Smooth muscle cell (in vitro differentiated cells): ENCODE data around the gene CHRNB2. TPM values are rescaled to one million over a fixed set of nuclear protein-coding genes. Genes with fewer than 3 reads are reported as not detected.
"Not testable (repeated sequence)": the region's sequence is repeated elsewhere in the genome, so short reads cannot be mapped to it uniquely, and the experiment has no call there.

Experiments
- DNase-seq: peaks from one replicate; lab custom pipeline; 2025; ENCODE audit not compliant: unreplicated experiment; lab: John Stamatoyannopoulos, UW
- H2AFZ ChIP-seq: fragments of 200-600 bp; sonication (generic); 2 replicates; pipeline ENCODE4 v1.6.0; 2016; ENCODE audit warnings: antibody characterized with exemption, low read depth, mild to moderate bottlenecking
- H3F3A ChIP-seq: fragments of 200-600 bp; sonication (generic); 2 replicates; pipeline ENCODE4 v1.6.0; 2017; ENCODE audit warnings: antibody characterized with exemption, low read depth
- H3K27ac ChIP-seq: fragments of 200-600 bp; sonication (generic); 2 replicates; pipeline ENCODE4 v1.5.1; 2016; ENCODE audit warnings: low read depth, mild to moderate bottlenecking
- H3K27me3 ChIP-seq: fragments of 200-600 bp; sonication (generic); 2 replicates; pipeline ENCODE4 v1.6.1; 2016; ENCODE audit warnings: low read depth, mild to moderate bottlenecking
- H3K36me3 ChIP-seq: fragments of 200-600 bp; sonication (generic); 2 replicates; pipeline ENCODE4 v1.5.1; 2016; ENCODE audit warnings: low read depth
- H3K4me1 ChIP-seq: fragments of 200-600 bp; sonication (generic); 2 replicates; pipeline ENCODE4 v1.5.1; 2016; ENCODE audit warnings: low read depth
- H3K4me2 ChIP-seq: fragments of 200-600 bp; sonication (generic); 2 replicates; pipeline ENCODE4 v1.6.0; 2016; ENCODE audit warnings: mild to moderate bottlenecking
- H3K4me3 ChIP-seq: fragments of 200-600 bp; sonication (generic); 2 replicates; pipeline ENCODE4 v1.5.1; 2016; ENCODE audit warnings: mild to moderate bottlenecking
- H3K79me2 ChIP-seq: fragments of 200-600 bp; sonication (generic); 2 replicates; pipeline ENCODE4 v1.6.0; 2016; ENCODE audit warnings: low read depth, mild to moderate bottlenecking
- H3K9ac ChIP-seq: fragments of 200-600 bp; sonication (generic); 2 replicates; pipeline ENCODE4 v1.6.0; 2016; ENCODE audit warnings: low read depth
- H3K9me3 ChIP-seq: fragments of 200-600 bp; sonication (generic); replicated peaks from 2 replicates; pipeline ENCODE4 v1.5.1; 2016; ENCODE audit warnings: low read depth
- H4K20me1 ChIP-seq: fragments of 200-600 bp; sonication (generic); 2 replicates; pipeline ENCODE4 v1.6.0; 2016; ENCODE audit warnings: low read depth
- CTCF ChIP-seq: fragments of 200-600 bp; sonication (generic); IDR thresholded peaks from 2 replicates; pipeline ENCODE4 v1.5.1; 2017; ENCODE audit warnings: borderline replicate concordance, mild to moderate bottlenecking, antibody characterized with exemption; ENCODE audit not compliant: insufficient read depth, poor library complexity, severe bottlenecking
- WGBS: methylation state at CpG from one replicate; pipeline ENCODE4 v1.1.7; 2016; ENCODE audit warnings: low lambda C conversion rate; 5-methylcytosine and 5-hydroxymethylcytosine counted together
- polyA plus RNA-seq: library from polyadenylated mRNA; unstranded; fragments of >200 nt; fragmentation: Nextera tagmentation; extraction: Ambion mirVana; gene quantifications from 2 replicates; pipeline ENCODE4 v1.2.1, GENCODE V29; 2016
- total RNA-seq: library from RNA; depleted of rRNA; stranded (reverse); fragments of >200 nt; gene quantifications from 2 replicates; pipeline ENCODE4 v1.2.3, GENCODE V29; 2014

Gene CHRNB2
- total and polyA plus RNA-seq, 2 experiments from 2014 or later = not detected

GRCh38 chr1:154524881-154525280, 42.7 kb upstream of the CHRNB2 start:
- Histone ChIP-seq H3K36me3 (no peaks in the 10 kb centered on the region), H4K20me1 (no peaks in the 10 kb centered on the region), H3K27ac (no peak overlapping the region), H3K79me2 (no peaks in the 10 kb centered on the region), H3K9me3 (no peaks in the 10 kb centered on the region), H3K4me2 (no peak overlapping the region), H3F3A (no peaks in the 10 kb centered on the region), H2AFZ (no peak overlapping the region), H3K27me3 (peaks cover 7% of the 10 kb centered on the region), H3K9ac (no peak overlapping the region), H3K4me1 (no peaks in the 10 kb centered on the region), H3K4me3 (no peak overlapping the region)
- TF ChIP-seq CTCF = no peak
- no peak for DNase-seq

GRCh38 chr1:154527192-154527591, 40.4 kb upstream of the CHRNB2 start:
- no peak for DNase-seq
- Histone ChIP-seq H4K20me1 (no peaks in the 10 kb centered on the region), H3K27me3 (peaks cover 7% of the 10 kb centered on the region), H3F3A (no peaks in the 10 kb centered on the region), H3K9ac (no peak overlapping the region), H3K27ac (no peak overlapping the region), H3K36me3 (no peaks in the 10 kb centered on the region), H3K4me3 (no peak overlapping the region), H3K4me2 (no peak overlapping the region), H3K4me1 (no peaks in the 10 kb centered on the region), H3K9me3 (no peaks in the 10 kb centered on the region), H2AFZ (no peak overlapping the region), H3K79me2 (no peaks in the 10 kb centered on the region)
- TF ChIP-seq CTCF = no peak
- 76% methylated on average over 6 of the region's 6 CpGs for WGBS

GRCh38 chr1:154529308-154529707, 38.3 kb upstream of the CHRNB2 start:
- Histone ChIP-seq H3K4me1 (no peaks in the 10 kb centered on the region), H3K36me3 (no peaks in the 10 kb centered on the region), H3F3A (no peaks in the 10 kb centered on the region), H3K9ac (no peak overlapping the region), H3K4me3 (no peak overlapping the region), H3K27ac (no peak overlapping the region), H2AFZ (no peak overlapping the region), H4K20me1 (no peaks in the 10 kb centered on the region), H3K79me2 (no peaks in the 10 kb centered on the region), H3K27me3 (no peaks in the 10 kb centered on the region), H3K9me3 (no peaks in the 10 kb centered on the region), H3K4me2 (no peak overlapping the region)
- WGBS = 92% methylated on average over 6 of the region's 6 CpGs
- TF ChIP-seq CTCF = no peak
- no peak for DNase-seq

- not testable (repeated sequence) for DNase-seq, H3K9ac ChIP-seq, H3K27me3 ChIP-seq, H3K9me3 ChIP-seq, H3K79me2 ChIP-seq, H3K4me2 ChIP-seq, H2AFZ ChIP-seq, H3K4me3 ChIP-seq, H3K27ac ChIP-seq, H3F3A ChIP-seq, H3K4me1 ChIP-seq, H3K36me3 ChIP-seq, H4K20me1 ChIP-seq
- WGBS = 99% methylated on average over 13 of the region's 13 CpGs
Observed at GRCh38 chr1:154531950-154532349, 35.6 kb upstream of the CHRNB2 start.
